ENCODE measurements around the gene DDX39A.
"Not testable (repeated sequence)": the region's sequence is repeated elsewhere in the genome, so short reads cannot be mapped to it uniquely, and the experiment has no call there.

DNA sequence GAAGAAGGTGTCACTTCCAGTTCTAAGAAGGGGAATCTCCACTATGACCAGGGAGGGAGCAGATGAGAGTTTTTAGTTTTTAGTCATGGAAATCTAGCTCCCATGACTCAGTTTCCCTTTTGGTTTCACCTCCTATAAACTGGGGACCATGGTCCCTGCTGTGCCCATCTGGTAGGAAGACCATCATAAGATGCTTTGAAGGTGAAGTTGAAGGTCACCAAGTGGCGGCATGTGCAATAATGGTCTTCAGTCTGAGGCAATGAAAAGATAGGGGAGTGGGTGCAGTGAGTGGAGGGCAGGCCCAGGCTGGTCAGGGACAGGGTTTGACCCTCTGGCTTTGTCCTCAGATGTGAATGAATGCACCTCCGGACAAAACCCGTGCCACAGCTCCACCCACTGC is 22.4 kb downstream of the DDX39A start:
- TF ChIP-seq, protein P1, sequence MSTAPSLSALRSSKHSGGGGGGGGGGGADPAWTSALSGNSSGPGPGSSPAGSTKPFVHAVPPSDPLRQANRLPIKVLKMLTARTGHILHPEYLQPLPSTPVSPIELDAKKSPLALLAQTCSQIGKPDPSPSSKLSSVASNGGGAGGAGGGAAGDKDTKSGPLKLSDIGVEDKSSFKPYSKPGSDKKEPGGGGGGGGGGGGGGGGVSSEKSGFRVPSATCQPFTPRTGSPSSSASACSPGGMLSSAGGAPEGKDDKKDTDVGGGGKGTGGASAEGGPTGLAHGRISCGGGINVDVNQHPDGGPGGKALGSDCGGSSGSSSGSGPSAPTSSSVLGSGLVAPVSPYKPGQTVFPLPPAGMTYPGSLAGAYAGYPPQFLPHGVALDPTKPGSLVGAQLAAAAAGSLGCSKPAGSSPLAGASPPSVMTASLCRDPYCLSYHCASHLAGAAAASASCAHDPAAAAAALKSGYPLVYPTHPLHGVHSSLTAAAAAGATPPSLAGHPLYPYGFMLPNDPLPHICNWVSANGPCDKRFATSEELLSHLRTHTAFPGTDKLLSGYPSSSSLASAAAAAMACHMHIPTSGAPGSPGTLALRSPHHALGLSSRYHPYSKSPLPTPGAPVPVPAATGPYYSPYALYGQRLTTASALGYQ (CRISPR knock-in tag; IDR thresholded peaks at IDR 0.05), result not testable (repeated sequence)
- TF ChIP-seq TARDBP (CRISPR knock-in tag; IDR thresholded peaks at IDR 0.05); ZNF234 (CRISPR knock-in tag; conservative IDR thresholded peaks at IDR 0.05); ZNF7 (CRISPR knock-in tag; IDR thresholded peaks at IDR 0.05); TCF12 (IDR thresholded peaks at IDR 0.05); TCF12 (CRISPR knock-in tag; IDR thresholded peaks at IDR 0.05); PRPF4 (IDR thresholded peaks at IDR 0.05; ENCODE audit: low read depth, low read length, poor library complexity, severe bottlenecking); MXI1 (IDR thresholded peaks at IDR 0.05; ENCODE audit: borderline replicate concordance, low read depth, low read length): not testable (repeated sequence)
- TF ChIP-seq, protein P2, sequence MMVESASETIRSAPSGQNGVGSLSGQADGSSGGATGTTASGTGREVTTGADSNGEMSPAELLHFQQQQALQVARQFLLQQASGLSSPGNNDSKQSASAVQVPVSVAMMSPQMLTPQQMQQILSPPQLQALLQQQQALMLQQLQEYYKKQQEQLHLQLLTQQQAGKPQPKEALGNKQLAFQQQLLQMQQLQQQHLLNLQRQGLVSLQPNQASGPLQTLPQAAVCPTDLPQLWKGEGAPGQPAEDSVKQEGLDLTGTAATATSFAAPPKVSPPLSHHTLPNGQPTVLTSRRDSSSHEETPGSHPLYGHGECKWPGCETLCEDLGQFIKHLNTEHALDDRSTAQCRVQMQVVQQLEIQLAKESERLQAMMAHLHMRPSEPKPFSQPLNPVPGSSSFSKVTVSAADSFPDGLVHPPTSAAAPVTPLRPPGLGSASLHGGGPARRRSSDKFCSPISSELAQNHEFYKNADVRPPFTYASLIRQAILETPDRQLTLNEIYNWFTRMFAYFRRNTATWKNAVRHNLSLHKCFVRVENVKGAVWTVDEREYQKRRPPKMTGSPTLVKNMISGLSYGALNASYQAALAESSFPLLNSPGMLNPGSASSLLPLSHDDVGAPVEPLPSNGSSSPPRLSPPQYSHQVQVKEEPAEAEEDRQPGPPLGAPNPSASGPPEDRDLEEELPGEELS (CRISPR knock-in tag; IDR thresholded peaks at IDR 0.05), result not testable (repeated sequence)
- TF ChIP-seq, protein P3, sequence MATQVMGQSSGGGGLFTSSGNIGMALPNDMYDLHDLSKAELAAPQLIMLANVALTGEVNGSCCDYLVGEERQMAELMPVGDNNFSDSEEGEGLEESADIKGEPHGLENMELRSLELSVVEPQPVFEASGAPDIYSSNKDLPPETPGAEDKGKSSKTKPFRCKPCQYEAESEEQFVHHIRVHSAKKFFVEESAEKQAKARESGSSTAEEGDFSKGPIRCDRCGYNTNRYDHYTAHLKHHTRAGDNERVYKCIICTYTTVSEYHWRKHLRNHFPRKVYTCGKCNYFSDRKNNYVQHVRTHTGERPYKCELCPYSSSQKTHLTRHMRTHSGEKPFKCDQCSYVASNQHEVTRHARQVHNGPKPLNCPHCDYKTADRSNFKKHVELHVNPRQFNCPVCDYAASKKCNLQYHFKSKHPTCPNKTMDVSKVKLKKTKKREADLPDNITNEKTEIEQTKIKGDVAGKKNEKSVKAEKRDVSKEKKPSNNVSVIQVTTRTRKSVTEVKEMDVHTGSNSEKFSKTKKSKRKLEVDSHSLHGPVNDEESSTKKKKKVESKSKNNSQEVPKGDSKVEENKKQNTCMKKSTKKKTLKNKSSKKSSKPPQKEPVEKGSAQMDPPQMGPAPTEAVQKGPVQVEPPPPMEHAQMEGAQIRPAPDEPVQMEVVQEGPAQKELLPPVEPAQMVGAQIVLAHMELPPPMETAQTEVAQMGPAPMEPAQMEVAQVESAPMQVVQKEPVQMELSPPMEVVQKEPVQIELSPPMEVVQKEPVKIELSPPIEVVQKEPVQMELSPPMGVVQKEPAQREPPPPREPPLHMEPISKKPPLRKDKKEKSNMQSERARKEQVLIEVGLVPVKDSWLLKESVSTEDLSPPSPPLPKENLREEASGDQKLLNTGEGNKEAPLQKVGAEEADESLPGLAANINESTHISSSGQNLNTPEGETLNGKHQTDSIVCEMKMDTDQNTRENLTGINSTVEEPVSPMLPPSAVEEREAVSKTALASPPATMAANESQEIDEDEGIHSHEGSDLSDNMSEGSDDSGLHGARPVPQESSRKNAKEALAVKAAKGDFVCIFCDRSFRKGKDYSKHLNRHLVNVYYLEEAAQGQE (IDR thresholded peaks at IDR 0.05; ENCODE audit: borderline replicate concordance in 1 of 2, low read depth in 1 of 2, low read length in 2 of 2), result not testable (repeated sequence)
- TF ChIP-seq, protein P4, sequence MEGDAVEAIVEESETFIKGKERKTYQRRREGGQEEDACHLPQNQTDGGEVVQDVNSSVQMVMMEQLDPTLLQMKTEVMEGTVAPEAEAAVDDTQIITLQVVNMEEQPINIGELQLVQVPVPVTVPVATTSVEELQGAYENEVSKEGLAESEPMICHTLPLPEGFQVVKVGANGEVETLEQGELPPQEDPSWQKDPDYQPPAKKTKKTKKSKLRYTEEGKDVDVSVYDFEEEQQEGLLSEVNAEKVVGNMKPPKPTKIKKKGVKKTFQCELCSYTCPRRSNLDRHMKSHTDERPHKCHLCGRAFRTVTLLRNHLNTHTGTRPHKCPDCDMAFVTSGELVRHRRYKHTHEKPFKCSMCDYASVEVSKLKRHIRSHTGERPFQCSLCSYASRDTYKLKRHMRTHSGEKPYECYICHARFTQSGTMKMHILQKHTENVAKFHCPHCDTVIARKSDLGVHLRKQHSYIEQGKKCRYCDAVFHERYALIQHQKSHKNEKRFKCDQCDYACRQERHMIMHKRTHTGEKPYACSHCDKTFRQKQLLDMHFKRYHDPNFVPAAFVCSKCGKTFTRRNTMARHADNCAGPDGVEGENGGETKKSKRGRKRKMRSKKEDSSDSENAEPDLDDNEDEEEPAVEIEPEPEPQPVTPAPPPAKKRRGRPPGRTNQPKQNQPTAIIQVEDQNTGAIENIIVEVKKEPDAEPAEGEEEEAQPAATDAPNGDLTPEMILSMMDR (CRISPR knock-in tag; IDR thresholded peaks at IDR 0.05), result not testable (repeated sequence)
- TF ChIP-seq, protein P5, sequence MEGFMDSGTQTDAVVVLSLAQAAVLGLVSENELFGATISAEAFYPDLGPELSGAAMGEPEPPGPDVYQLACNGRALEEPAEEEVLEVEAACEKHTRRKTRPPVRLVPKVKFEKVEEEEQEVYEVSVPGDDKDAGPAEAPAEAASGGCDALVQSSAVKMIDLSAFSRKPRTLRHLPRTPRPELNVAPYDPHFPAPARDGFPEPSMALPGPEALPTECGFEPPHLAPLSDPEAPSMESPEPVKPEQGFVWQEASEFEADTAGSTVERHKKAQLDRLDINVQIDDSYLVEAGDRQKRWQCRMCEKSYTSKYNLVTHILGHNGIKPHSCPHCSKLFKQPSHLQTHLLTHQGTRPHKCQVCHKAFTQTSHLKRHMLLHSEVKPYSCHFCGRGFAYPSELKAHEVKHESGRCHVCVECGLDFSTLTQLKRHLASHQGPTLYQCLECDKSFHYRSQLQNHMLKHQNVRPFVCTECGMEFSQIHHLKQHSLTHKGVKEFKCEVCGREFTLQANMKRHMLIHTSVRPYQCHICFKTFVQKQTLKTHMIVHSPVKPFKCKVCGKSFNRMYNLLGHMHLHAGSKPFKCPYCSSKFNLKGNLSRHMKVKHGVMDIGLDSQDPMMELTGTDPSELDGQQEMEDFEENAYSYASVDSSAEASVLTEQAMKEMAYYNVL (CRISPR knock-in tag; IDR thresholded peaks at IDR 0.05; ENCODE audit: borderline replicate concordance), result not testable (repeated sequence)
